Measurements from ENCODE around the gene BABAM1. TPM values are rescaled to one million over a fixed set of nuclear protein-coding genes. Genes with fewer than 3 reads are reported as not detected.
"Not testable (repeated sequence)": the region's sequence is repeated elsewhere in the genome, so short reads cannot be mapped to it uniquely, and the experiment has no call there.

Gene BABAM1
- total RNA-seq, 1 donor from 2014 or later = 135 TPM

GRCh38 chr19:17266589-17266974 is 661 bp upstream of the BABAM1 start:
- intact Hi-C loops (cut with micrococcal nuclease) = loop anchor here (2.0 to 5.0 kb wide), 5 partner anchors 14 to 1934 kb away; partner anchors contain the start of genes ANKLE1 and BRD4
- Mint-ChIP-seq H3K4me3 (peak overlapping the region; percentile 91), H3K36me3 (ENCODE audit: low read depth) (peaks cover 26% of the 10 kb centered on the region), H3K4me1 (peaks cover 29% of the 10 kb centered on the region), H3K9me3 (no peaks in the 10 kb centered on the region), H3K27me3 (no peaks in the 10 kb centered on the region), H3K27ac (peak overlapping the region; percentile 93)
- CTCF ChIA-PET = interaction anchor here (0.6 to 1.9 kb wide), 8 partner anchors 14 to 191 kb away, joined by 3 to 6 read pairs (median 3); partner anchors contain the start of genes ABHD8, ANKLE1, HAUS8 and MRPL34
- no peak for TF ChIP-seq CTCF (IDR thresholded peaks at IDR 0.05)
- ATAC-seq (ENCODE audit: low read depth) = no peak
- DNase-seq = peak; percentile 38
- POLR2A ChIA-PET = interaction anchor here (0.5 to 3.1 kb wide), 29 partner anchors 8 to 999 kb away, joined by 3 to 40 read pairs (median 4); partner anchors contain the start of genes ANKLE1, BST2, DDA1 and JAK3

DNA sequence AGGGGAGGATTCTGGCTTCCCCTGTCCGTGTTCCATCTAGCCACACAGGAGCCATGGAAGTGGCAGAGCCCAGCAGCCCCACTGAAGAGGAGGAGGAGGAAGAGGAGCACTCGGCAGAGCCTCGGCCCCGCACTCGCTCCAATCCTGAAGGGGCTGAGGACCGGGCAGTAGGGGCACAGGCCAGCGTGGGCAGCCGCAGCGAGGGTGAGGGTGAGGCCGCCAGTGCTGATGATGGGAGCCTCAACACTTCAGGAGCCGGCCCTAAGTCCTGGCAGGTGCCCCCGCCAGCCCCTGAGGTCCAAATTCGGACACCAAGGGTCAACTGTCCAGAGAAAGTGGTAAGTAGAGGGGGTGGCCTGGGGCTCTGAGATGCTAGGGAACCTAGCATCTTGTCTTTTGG is 1.5 kb downstream of the BABAM1 start:
- H3K9me3 Mint-ChIP-seq = no peaks in the 10 kb centered on the region
- DNase-seq (no peak), ATAC-seq (ENCODE audit: low read depth) (no peak)
- ChIA-PET POLR2A (interaction anchor here (2.2 to 3.1 kb wide), 2 partner anchors 13 to 43 kb away, joined by 9 to 40 read pairs; partner anchors contain the start of genes ANKLE1 and OCEL1), CTCF (no interaction called here)
- peak overlapping the region; percentile 32 for H3K4me3 Mint-ChIP-seq
- H3K4me1 Mint-ChIP-seq = peaks cover 29% of the 10 kb centered on the region
- intact Hi-C loops (cut with micrococcal nuclease) = loop anchor here (5.0 kb wide), 1 partner anchor 1936 kb away; the partner anchor contains the start of gene BRD4
- H3K36me3 Mint-ChIP-seq (ENCODE audit: low read depth) = peaks cover 32% of the 10 kb centered on the region
- H3K27ac Mint-ChIP-seq = no peak overlapping the region
- H3K27me3 Mint-ChIP-seq = no peaks in the 10 kb centered on the region
- no peak for TF ChIP-seq CTCF (IDR thresholded peaks at IDR 0.05)

DNA sequence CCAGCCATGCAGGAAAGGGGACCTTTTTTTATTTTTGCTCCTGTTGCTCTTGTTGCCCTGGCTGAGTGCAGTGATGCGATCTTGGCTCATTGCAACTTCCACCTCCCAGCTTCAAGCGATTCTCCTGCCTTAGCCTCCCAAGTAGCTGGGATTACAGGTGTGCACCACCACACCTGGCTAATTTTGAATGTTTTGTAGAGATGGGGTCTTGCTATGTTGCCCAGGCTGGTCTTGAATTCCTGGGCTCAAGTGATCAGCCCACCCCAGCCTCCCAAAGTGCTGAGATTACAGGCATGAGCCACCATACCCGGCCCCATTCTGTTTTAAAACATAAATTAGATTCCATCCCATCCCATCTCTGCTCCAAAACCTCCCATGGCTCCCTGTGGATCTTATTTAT is 7.6 kb downstream of the BABAM1 start:
- ATAC-seq (ENCODE audit: low read depth); H3K4me3 Mint-ChIP-seq; H3K27ac Mint-ChIP-seq; POLR2A ChIA-PET; H3K9me3 Mint-ChIP-seq; DNase-seq; H3K27me3 Mint-ChIP-seq; intact Hi-C loops (cut with micrococcal nuclease); CTCF ChIA-PET; H3K4me1 Mint-ChIP-seq: not testable (repeated sequence)
- peaks cover 58% of the 10 kb centered on the region for H3K36me3 Mint-ChIP-seq (ENCODE audit: low read depth)

GRCh38 chr19:17275441-17276175 is 8.4 kb downstream of the BABAM1 start:
- Mint-ChIP-seq H3K36me3 (ENCODE audit: low read depth) (peaks cover 51% of the 10 kb centered on the region), H3K4me1 (no peaks in the 10 kb centered on the region), H3K9me3 (no peaks in the 10 kb centered on the region), H3K27ac (no peak overlapping the region), H3K4me3 (no peak overlapping the region), H3K27me3 (no peaks in the 10 kb centered on the region)
- intact Hi-C loops (cut with micrococcal nuclease) = no loop called here
- no peak for TF ChIP-seq CTCF (IDR thresholded peaks at IDR 0.05)
- ChIA-PET CTCF (no interaction called here), POLR2A (interaction anchor here (0.8 kb wide), 1 partner anchor 9 kb away, joined by 3 read pairs; the partner anchor contains the start of gene BABAM1)
- ATAC-seq (ENCODE audit: low read depth) (no peak), DNase-seq (no peak)

- no peak overlapping the region for H3K4me3 Mint-ChIP-seq
Measured at GRCh38 chr19:17279436-17279835, 12.2 kb downstream of the BABAM1 start.

More at GRCh38 chr19:17279436-17279835, 12.2 kb downstream of the BABAM1 start:
- DNase-seq = no peak
- H3K36me3 Mint-ChIP-seq (ENCODE audit: low read depth) = peaks cover 32% of the 10 kb centered on the region
- H3K9me3 Mint-ChIP-seq = no peaks in the 10 kb centered on the region
- ChIA-PET POLR2A (interaction anchor here (1.1 to 4.5 kb wide), 2 partner anchors 12 to 24 kb away, joined by 3 to 40 read pairs; partner anchors contain the start of genes ABHD8 and BABAM1), CTCF (interaction anchor here (0.6 to 2.7 kb wide), 2 partner anchors 10 to 19 kb away, joined by 3 to 19 read pairs; no protein-coding TSS in a partner anchor)
- H3K4me1 Mint-ChIP-seq = peaks cover 12% of the 10 kb centered on the region
- H3K27ac Mint-ChIP-seq = no peak overlapping the region
- intact Hi-C loops (cut with micrococcal nuclease) = no loop called here
- TF ChIP-seq CTCF (IDR thresholded peaks at IDR 0.05) = no peak
- no peaks in the 10 kb centered on the region for H3K27me3 Mint-ChIP-seq
- no peak for ATAC-seq (ENCODE audit: low read depth)

Data from activated B cell treated with CpG ODN at 0.5 μM for 24 hours (primary cell).